ENCODE data around the gene PRTFDC1. TPM values are rescaled to one million over a fixed set of nuclear protein-coding genes. Genes with fewer than 3 reads are reported as not detected.

PRTFDC1 gene
- total RNA-seq, 1 donor from 2014 or later = 17.5 TPM

DNA sequence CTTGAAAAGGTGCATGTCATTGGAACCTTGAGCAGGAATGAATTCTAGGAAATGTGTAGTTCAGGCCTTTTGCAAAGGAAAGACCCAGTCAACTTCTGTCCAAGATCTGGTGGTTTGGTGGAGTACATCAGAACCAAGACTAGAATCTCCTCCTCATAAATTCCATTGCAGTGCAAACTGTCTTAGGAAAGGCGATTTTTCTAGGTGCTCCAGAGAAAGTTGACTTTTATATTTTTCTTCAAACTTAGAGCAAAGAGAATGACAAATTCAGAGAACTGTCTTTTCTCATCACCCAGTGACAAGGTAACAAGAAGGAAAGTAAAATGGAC lies 50.0 kb downstream of the PRTFDC1 start:
- TF ChIP-seq, protein P1, sequence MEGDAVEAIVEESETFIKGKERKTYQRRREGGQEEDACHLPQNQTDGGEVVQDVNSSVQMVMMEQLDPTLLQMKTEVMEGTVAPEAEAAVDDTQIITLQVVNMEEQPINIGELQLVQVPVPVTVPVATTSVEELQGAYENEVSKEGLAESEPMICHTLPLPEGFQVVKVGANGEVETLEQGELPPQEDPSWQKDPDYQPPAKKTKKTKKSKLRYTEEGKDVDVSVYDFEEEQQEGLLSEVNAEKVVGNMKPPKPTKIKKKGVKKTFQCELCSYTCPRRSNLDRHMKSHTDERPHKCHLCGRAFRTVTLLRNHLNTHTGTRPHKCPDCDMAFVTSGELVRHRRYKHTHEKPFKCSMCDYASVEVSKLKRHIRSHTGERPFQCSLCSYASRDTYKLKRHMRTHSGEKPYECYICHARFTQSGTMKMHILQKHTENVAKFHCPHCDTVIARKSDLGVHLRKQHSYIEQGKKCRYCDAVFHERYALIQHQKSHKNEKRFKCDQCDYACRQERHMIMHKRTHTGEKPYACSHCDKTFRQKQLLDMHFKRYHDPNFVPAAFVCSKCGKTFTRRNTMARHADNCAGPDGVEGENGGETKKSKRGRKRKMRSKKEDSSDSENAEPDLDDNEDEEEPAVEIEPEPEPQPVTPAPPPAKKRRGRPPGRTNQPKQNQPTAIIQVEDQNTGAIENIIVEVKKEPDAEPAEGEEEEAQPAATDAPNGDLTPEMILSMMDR (IDR thresholded peaks at IDR 0.05; ENCODE audit: unreplicated experiment) = no peak
- H3K36me3 Mint-ChIP-seq (ENCODE audit: low read depth, unreplicated experiment) = peaks cover 5% of the 10 kb centered on the region
- no peak overlapping the region for H3K27ac Mint-ChIP-seq (ENCODE audit: unreplicated experiment)
- H3K4me1 Mint-ChIP-seq (ENCODE audit: unreplicated experiment) = peaks cover 4% of the 10 kb centered on the region
- peaks cover 4% of the 10 kb centered on the region for H3K27me3 Mint-ChIP-seq (ENCODE audit: unreplicated experiment)
- DNase-seq (ENCODE audit: low spot score) = no peak
- H3K9me3 Mint-ChIP-seq (ENCODE audit: unreplicated experiment) = no peaks in the 10 kb centered on the region
- no peak overlapping the region for H3K4me3 Mint-ChIP-seq (ENCODE audit: unreplicated experiment)

DNA sequence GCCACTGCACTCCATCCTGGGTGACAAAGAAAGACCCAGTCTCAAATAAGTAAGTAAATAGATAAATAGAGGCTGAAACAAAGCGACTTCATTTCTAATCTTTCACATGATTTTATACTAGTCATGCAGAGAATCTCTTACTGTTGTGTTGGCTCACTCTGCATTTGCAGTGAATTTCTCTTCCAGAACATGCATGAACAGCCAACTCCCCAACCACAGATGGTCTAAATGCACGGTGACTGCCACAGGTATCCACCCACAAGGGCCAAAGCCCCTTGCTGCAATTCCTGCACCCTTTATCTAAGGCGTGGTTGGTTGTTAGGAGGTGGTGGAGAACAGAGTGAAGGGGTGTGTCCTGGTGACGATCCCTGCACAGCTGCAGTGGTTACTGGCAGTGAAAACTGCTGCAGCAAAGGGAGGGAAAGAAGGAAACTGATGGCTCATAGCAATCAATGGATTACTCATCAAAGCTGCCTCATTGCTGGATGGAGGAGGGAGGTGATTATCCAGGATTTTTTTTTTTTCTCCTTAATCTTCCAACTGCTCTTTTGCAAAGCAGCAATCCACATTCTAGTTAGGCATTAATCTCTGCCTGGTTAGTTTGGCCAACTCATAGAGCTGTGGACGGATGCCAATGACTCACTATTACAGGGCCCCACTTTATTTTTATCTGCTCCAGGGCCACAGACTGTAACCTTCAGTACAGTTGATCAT lies 50.6 kb downstream of the PRTFDC1 start:
- Mint-ChIP-seq H3K27ac (ENCODE audit: unreplicated experiment) (no peak overlapping the region), H3K36me3 (ENCODE audit: low read depth, unreplicated experiment) (peaks cover 5% of the 10 kb centered on the region), H3K4me1 (ENCODE audit: unreplicated experiment) (peaks cover 6% of the 10 kb centered on the region), H3K4me3 (ENCODE audit: unreplicated experiment) (no peak overlapping the region), H3K27me3 (ENCODE audit: unreplicated experiment) (peaks cover 4% of the 10 kb centered on the region), H3K9me3 (ENCODE audit: unreplicated experiment) (no peaks in the 10 kb centered on the region)
- no peak for DNase-seq (ENCODE audit: low spot score)
- TF ChIP-seq, protein P1 (IDR thresholded peaks at IDR 0.05; ENCODE audit: unreplicated experiment) = no peak

DNA sequence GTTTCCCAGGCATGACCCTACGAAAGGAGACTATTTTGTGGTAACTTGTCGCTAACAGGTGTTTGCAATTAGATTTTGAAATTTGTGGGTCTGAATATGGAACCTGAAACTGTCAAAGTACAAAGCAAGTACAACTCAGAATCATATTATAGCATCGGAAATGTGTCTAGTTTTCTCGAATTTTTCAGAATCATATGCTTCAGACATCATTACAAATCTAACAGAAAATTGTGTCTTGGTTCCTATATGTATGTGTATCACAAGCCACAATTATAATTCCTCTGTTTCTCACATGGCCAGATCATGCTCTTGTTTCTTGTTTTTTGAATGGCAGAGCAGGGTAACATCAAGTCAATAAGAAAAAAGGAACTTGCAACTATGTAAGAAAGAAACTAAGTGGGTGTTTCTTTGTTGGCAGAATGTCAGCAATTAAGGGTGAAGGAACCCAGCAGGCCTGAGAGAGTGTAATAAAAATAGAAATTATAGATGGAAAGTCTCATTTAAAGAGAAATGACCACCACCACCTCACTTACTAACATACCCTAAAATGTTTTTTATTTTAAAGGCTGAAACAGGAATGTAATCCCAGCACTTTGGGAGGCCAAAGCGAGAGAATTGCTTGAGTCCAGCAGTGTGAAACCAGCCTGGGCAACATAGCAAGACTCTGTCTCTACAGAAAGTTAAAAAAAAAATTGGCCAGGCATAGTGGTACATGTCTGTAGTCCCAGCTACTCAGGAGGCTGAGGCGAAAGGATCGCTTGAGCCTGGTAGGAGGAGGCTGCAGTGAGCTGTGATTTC lies 51.3 kb downstream of the PRTFDC1 start:
- Mint-ChIP-seq H3K9me3 (ENCODE audit: unreplicated experiment) (no peaks in the 10 kb centered on the region), H3K36me3 (ENCODE audit: low read depth, unreplicated experiment) (peaks cover 5% of the 10 kb centered on the region), H3K27ac (ENCODE audit: unreplicated experiment) (no peak overlapping the region), H3K27me3 (ENCODE audit: unreplicated experiment) (peaks cover 3% of the 10 kb centered on the region), H3K4me1 (ENCODE audit: unreplicated experiment) (peaks cover 6% of the 10 kb centered on the region), H3K4me3 (ENCODE audit: unreplicated experiment) (no peak overlapping the region)
- TF ChIP-seq, protein P1 (IDR thresholded peaks at IDR 0.05; ENCODE audit: unreplicated experiment) = no peak
- DNase-seq (ENCODE audit: low spot score) = no peak

DNA sequence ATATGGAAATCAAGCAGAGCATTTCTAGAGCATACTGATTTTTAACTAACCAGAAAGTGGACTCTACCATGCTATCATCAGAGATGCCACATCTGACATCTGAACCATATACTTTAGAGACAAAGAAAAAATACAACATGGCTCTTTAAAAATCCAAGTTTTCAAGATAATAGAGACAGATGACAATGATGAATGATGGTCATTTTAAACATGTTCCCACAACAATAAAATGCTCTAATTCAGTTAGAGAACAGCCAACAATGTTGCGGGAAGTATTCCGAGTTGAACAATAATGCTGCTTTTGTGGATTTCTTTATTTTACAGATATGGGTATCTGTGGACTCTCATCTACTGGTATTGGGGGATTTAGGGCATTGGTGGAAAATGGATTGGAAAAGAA lies 52.8 kb downstream of the PRTFDC1 start:
- Mint-ChIP-seq H3K27ac (ENCODE audit: unreplicated experiment) (no peak overlapping the region), H3K4me3 (ENCODE audit: unreplicated experiment) (no peak overlapping the region), H3K9me3 (ENCODE audit: unreplicated experiment) (no peaks in the 10 kb centered on the region), H3K36me3 (ENCODE audit: low read depth, unreplicated experiment) (peaks cover 1% of the 10 kb centered on the region), H3K4me1 (ENCODE audit: unreplicated experiment) (peaks cover 6% of the 10 kb centered on the region), H3K27me3 (ENCODE audit: unreplicated experiment) (no peaks in the 10 kb centered on the region)
- TF ChIP-seq, protein P1 (IDR thresholded peaks at IDR 0.05; ENCODE audit: unreplicated experiment) = no peak
- DNase-seq (ENCODE audit: low spot score) = no peak

DNA sequence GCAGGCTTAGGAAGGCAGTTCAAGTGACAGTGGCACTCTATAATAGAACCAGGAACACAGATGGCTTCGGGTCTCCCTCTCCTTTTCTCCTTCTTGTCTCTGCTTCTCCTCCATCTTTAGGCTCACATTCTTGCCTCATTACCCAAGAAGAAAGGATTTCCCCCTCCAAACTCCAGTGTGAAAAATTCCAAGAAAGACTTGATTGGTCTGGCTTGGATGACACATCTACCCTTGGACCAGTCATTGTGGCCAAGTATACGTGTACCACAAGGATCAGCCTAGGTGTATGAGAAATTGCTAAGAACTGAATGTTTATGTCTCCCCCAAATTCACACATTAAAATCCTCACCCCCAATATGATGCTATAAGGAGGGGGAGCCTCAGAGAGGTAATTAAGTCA lies 53.9 kb downstream of the PRTFDC1 start:
- DNase-seq (ENCODE audit: low spot score) = no peak
- Mint-ChIP-seq H3K9me3 (ENCODE audit: unreplicated experiment) (no peaks in the 10 kb centered on the region), H3K4me3 (ENCODE audit: unreplicated experiment) (no peak overlapping the region), H3K4me1 (ENCODE audit: unreplicated experiment) (peaks cover 6% of the 10 kb centered on the region), H3K27me3 (ENCODE audit: unreplicated experiment) (no peaks in the 10 kb centered on the region), H3K27ac (ENCODE audit: unreplicated experiment) (no peak overlapping the region), H3K36me3 (ENCODE audit: low read depth, unreplicated experiment) (no peaks in the 10 kb centered on the region)
- TF ChIP-seq, protein P1 (IDR thresholded peaks at IDR 0.05; ENCODE audit: unreplicated experiment) = no peak

Measured in endothelial cell (in vitro differentiated cells).